NB4 (cell line): ENCODE measurements around the gene GPR137B.
"Not testable (repeated sequence)": the region's sequence is repeated elsewhere in the genome, so short reads cannot be mapped to it uniquely, and the experiment has no call there.

ENCODE experiments used
- DNase-seq: peaks from one replicate; pipeline ENCODE4 v3.0.0; 2010; ENCODE audit warnings: low read depth
- H3K4me3 ChIP-seq: one replicate; pipeline ENCODE4 v1.5.1; 2011; ENCODE audit warnings: mild to moderate bottlenecking, low read depth, low read length, moderate library complexity
- CTCF ChIP-seq: IDR thresholded peaks from one replicate; pipeline ENCODE4 v1.5.1; 2012; ENCODE audit warnings: low read depth, low read length
- MAX ChIP-seq: IDR thresholded peaks from 2 replicates; pipeline ENCODE4 v1.6.1; 2011; ENCODE audit warnings: low read depth, low read length
- MYC ChIP-seq: IDR thresholded peaks from 2 replicates; pipeline ENCODE4 v1.6.1; 2011; ENCODE audit warnings: low read depth, low read length
- POLR2A ChIP-seq: IDR thresholded peaks from 2 replicates; pipeline ENCODE4 v1.6.1; 2011; ENCODE audit warnings: mild to moderate bottlenecking; ENCODE audit not compliant: insufficient read length; ENCODE audit errors: extremely low read depth

Gene GPR137B

GRCh38 chr1:236160540-236161127 lies 18.3 kb downstream of the GPR137B start:
- DNase-seq: no peak
- H3K4me3 ChIP-seq: no peak overlapping the region
- TF ChIP-seq POLR2A: no peak
- no peak for TF ChIP-seq CTCF
- TF ChIP-seq MYC: no peak
- no peak for TF ChIP-seq MAX

GRCh38 chr1:236161230-236161629 lies 18.9 kb downstream of the GPR137B start:
- H3K4me3 ChIP-seq: no peak overlapping the region
- DNase-seq: no peak
- no peak for TF ChIP-seq POLR2A

GRCh38 chr1:236161755-236162154 lies 19.4 kb downstream of the GPR137B start:
- H3K4me3 ChIP-seq, DNase-seq: not testable (repeated sequence)

GRCh38 chr1:236163463-236164153 lies 21.3 kb downstream of the GPR137B start:
- peak; percentile 33 for DNase-seq
- TF ChIP-seq MAX (no peak), CTCF (no peak), MYC (no peak), POLR2A (no peak)
- no peak overlapping the region for H3K4me3 ChIP-seq

- H3K4me3 ChIP-seq: no peak overlapping the region
- TF ChIP-seq POLR2A (no peak), CTCF (no peak), MYC (no peak), MAX (no peak)
- no peak for DNase-seq
These were observed 21.9 kb downstream of the GPR137B start for GRCh38 chr1:236164273-236164672.

- H3K4me3 ChIP-seq: no peak overlapping the region
- TF ChIP-seq MYC: no peak
- TF ChIP-seq POLR2A: no peak
- no peak for TF ChIP-seq CTCF
- TF ChIP-seq MAX: no peak
- no peak for DNase-seq
These were observed 23.1 kb downstream of the GPR137B start for GRCh38 chr1:236165238-236165981.
